ENCODE results near the gene OR5B21. TPM values are rescaled to one million over a fixed set of nuclear protein-coding genes. Genes with fewer than 3 reads are reported as not detected.

Gene OR5B21
- total and polyA plus RNA-seq, 7 donors, result 0.83 TPM; not detected in 6

DNA sequence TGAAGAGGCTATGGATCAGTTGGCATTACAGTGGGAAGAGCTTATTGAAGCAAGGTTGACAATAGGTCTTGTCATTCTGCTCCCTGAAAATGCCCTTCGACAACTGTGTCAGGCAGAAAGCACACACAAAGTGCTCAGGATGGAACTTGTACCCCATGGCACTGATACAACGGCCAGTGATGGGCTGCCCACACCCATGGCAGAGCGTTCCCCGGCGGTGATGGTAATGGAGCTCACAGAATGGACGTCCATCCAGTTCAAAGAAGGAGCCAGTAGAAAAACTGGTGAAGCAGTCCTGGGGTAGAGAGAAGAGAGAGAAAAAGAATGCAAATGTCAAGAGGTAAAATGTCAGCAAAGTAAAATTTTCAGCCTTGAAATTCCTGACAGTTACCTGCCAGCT, 19.5 kb upstream of the OR5B21 start:
- intact Hi-C loops (cut with DNase I), result no loop called here
- Histone ChIP-seq H3K9me3 (no peaks in the 10 kb centered on the region), H3K27ac (no peak overlapping the region), H3K4me1 (peaks cover 0 to 8% (median 3%) of the 10 kb centered on the region in 4 donors), H3K4me3 (no peak overlapping the region), H3K36me3 (peaks cover 0 to 44% (median 6%) of the 10 kb centered on the region in 4 donors), H3K27me3 (no peaks in the 10 kb centered on the region)
- no peak for TF ChIP-seq POLR2A (IDR thresholded peaks at IDR 0.05)
- TF ChIP-seq POLR2AphosphoS5 (IDR thresholded peaks at IDR 0.05), result no peak
- no peak for TF ChIP-seq EP300 (IDR thresholded peaks at IDR 0.05)
- TF ChIP-seq CTCF (IDR thresholded peaks at IDR 0.05), result no peak
- 95 to 96% methylated on average over 6 of the region's 6 CpGs for WGBS, 2 donors
- DNase-seq, result no peak

- TF ChIP-seq EP300 (IDR thresholded peaks at IDR 0.05) (no peak), CTCF (IDR thresholded peaks at IDR 0.05) (no peak), POLR2A (IDR thresholded peaks at IDR 0.05) (no peak), POLR2AphosphoS5 (IDR thresholded peaks at IDR 0.05) (no peak)
- 57% methylated on average over 3 of the region's 3 CpGs for WGBS, 2 donors
- Histone ChIP-seq H3K36me3 (peaks cover 0 to 37% (median 4%) of the 10 kb centered on the region in 4 donors), H3K4me1 (peaks cover 0 to 8% (median 3%) of the 10 kb centered on the region in 4 donors), H3K9me3 (no peaks in the 10 kb centered on the region), H3K27ac (no peak overlapping the region), H3K27me3 (no peaks in the 10 kb centered on the region), H3K4me3 (no peak overlapping the region)
- intact Hi-C loops (cut with DNase I), result no loop called here
- no peak for DNase-seq
These were observed 18.8 kb upstream of the OR5B21 start for GRCh38 chr11:58526721-58527120.

DNA sequence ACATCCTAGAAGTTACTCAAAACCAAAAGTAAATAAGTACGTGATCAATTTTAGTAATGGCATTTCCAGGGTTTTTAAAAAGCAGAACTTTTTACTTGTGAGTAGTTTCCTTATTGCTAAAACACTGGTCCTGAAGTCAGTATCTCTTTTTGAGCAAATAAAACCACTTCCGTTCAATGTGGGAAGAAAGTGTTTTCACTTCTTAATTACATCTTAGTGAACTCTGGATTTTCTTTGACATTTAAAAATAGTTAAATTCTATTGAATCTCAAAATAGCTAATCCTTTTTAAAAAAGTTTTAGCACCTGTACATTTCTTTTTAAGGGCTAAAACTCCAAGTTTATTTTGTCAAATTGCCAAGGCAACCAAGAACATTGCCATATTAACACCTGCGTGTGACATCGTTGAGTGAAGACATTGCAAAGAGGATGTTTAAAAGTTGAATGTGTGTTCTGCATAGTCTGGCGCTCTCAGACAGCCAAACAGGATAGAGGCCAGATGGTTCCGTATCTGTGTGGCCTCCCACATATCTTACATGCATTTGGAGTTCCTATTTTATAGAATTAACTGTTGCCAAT, 17.2 kb upstream of the OR5B21 start:
- H3K27me3 ChIP-seq, result no peaks in the 10 kb centered on the region
- TF ChIP-seq CTCF (IDR thresholded peaks at IDR 0.05) (no peak), EP300 (IDR thresholded peaks at IDR 0.05) (no peak), POLR2AphosphoS5 (IDR thresholded peaks at IDR 0.05) (no peak), POLR2A (IDR thresholded peaks at IDR 0.05) (no peak)
- 11 to 14% methylated on average over 6 of the region's 6 CpGs for WGBS, 2 donors
- no peaks in the 10 kb centered on the region for H3K9me3 ChIP-seq
- peaks cover 0 to 8% (median 3%) of the 10 kb centered on the region in 4 donors for H3K4me1 ChIP-seq
- peaks cover 0 to 27% (median 3%) of the 10 kb centered on the region in 4 donors for H3K36me3 ChIP-seq
- DNase-seq, result no peak
- H3K4me3 ChIP-seq, result peak overlapping the region in 1 of 4 donors; percentile 11
- peak overlapping the region in 2 of 4 donors; percentile 30 to 40 for H3K27ac ChIP-seq
- intact Hi-C loops (cut with DNase I), result no loop called here

DNA sequence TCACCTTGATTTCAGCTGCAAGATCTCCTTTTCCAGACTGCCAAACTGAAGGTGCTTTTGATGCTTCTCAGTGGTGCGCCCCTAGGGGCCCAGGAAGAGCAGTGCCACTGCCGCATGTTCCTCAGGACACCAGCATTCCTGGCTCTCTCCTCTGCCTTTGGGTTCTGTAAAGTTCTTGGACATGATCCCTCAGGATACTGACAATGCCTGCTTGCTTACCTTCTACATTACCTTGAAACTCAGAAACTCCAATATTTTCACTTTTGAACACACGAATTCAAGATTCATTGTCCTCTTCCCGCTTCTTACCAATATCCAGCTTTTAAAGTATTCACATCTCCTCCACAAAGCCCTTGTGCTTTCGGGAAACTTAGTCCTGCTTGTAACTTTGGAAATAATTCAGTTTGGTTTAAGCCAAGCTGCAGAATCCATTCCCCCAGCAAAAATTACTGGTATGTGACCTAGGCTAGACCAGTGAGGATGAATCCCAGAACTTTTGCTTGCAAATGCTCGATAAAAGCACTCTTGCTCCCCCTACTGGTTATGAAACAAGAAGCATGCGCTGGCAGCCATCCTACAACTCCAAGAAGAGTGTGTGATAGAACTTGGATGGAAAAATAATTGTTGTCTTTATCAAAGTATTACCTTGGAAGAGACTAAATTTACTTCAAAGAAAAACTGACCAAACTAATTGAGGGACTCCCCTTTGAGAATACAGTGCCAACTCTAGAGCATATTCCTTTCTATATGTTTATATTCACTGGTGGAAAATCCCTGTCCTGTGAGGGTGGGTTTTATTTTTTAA, 16.5 kb upstream of the OR5B21 start:
- DNase-seq, result peak; percentile 82
- Histone ChIP-seq H3K36me3 (peaks cover 0 to 25% (median 3%) of the 10 kb centered on the region in 4 donors), H3K27me3 (no peaks in the 10 kb centered on the region), H3K27ac (peak overlapping the region in 2 of 4 donors; percentile 40 to 56), H3K4me1 (peaks cover 0 to 8% (median 3%) of the 10 kb centered on the region in 4 donors), H3K4me3 (peak overlapping the region in 2 of 4 donors; percentile 11 to 21), H3K9me3 (no peaks in the 10 kb centered on the region)
- intact Hi-C loops (cut with DNase I), result no loop called here
- TF ChIP-seq POLR2AphosphoS5 (IDR thresholded peaks at IDR 0.05), result no peak
- TF ChIP-seq CTCF (IDR thresholded peaks at IDR 0.05), result peak; percentile 15 to 70 (median 44)
- WGBS, 2 donors, result 26 to 44% methylated on average over 7 of the region's 7 CpGs

Data from sigmoid colon (tissue), 7 donors.